Activated CD4-positive, alpha-beta T cell treated with anti-CD3 and anti-CD28 coated beads, Interleukin-2, amount 50 U/mL, for 16 hours (primary cell): Measurements from ENCODE around the gene PCDH9.

Experiments used
- DNase-seq: peaks from one replicate; pipeline ENCODE4 v3.0.0-alpha.2; 2020

The PCDH9 gene

GRCh38 chr13:66415444-66415843, 814.7 kb downstream of the PCDH9 start:
- DNase-seq: no peak

GRCh38 chr13:66414066-66414800, 815.9 kb downstream of the PCDH9 start:
- DNase-seq: no peak

- no peak for DNase-seq
These were observed 819.8 kb downstream of the PCDH9 start for GRCh38 chr13:66410314-66410713.

- no peak for DNase-seq
These were observed 820.6 kb downstream of the PCDH9 start for GRCh38 chr13:66409542-66409941.

GRCh38 chr13:66407128-66407527, 823.0 kb downstream of the PCDH9 start:
- DNase-seq: no peak

- DNase-seq: no peak
These were observed 824.0 kb downstream of the PCDH9 start for GRCh38 chr13:66405908-66406802.

- no peak for DNase-seq
These were observed 827.6 kb downstream of the PCDH9 start for GRCh38 chr13:66402546-66402945.

- DNase-seq: no peak
These were observed 828.1 kb downstream of the PCDH9 start for GRCh38 chr13:66402066-66402465.

GRCh38 chr13:66400292-66400691, 829.8 kb downstream of the PCDH9 start:
- no peak for DNase-seq

GRCh38 chr13:66399873-66400272, 830.3 kb downstream of the PCDH9 start:
- DNase-seq: no peak

- DNase-seq: no peak
These were observed 833.0 kb downstream of the PCDH9 start for GRCh38 chr13:66397133-66397532.

- no peak for DNase-seq
These were observed 838.8 kb downstream of the PCDH9 start for GRCh38 chr13:66391322-66391721.

GRCh38 chr13:66378894-66379293, 851.2 kb downstream of the PCDH9 start:
- DNase-seq: no peak

GRCh38 chr13:66377569-66377968, 852.6 kb downstream of the PCDH9 start:
- no peak for DNase-seq

GRCh38 chr13:66375756-66376155, 854.4 kb downstream of the PCDH9 start:
- DNase-seq: no peak

- DNase-seq: no peak
These were observed 860.5 kb downstream of the PCDH9 start for GRCh38 chr13:66369666-66370065.

- DNase-seq: no peak
These were observed 862.8 kb downstream of the PCDH9 start for GRCh38 chr13:66367356-66367755.

- no peak for DNase-seq
These were observed 865.0 kb downstream of the PCDH9 start for GRCh38 chr13:66365101-66365500.

GRCh38 chr13:66364346-66364745, 865.8 kb downstream of the PCDH9 start:
- DNase-seq: no peak

GRCh38 chr13:66362485-66362884, 867.7 kb downstream of the PCDH9 start:
- DNase-seq: no peak

GRCh38 chr13:66359910-66360552, 870.1 kb downstream of the PCDH9 start:
- no peak for DNase-seq

- no peak for DNase-seq
These were observed 870.7 kb downstream of the PCDH9 start for GRCh38 chr13:66359393-66359792.

GRCh38 chr13:66358564-66358963, 871.6 kb downstream of the PCDH9 start:
- no peak for DNase-seq

GRCh38 chr13:66357463-66357862, 872.7 kb downstream of the PCDH9 start:
- no peak for DNase-seq
